ENCODE measurements around the gene PPTC7. TPM values are rescaled to one million over a fixed set of nuclear protein-coding genes. Genes with fewer than 3 reads are reported as not detected.
A peak's percentile ranks its signal among the peaks of the same experiment; 100 is the strongest.
"Not testable (repeated sequence)": the region's sequence is repeated elsewhere in the genome, so short reads cannot be mapped to it uniquely, and the experiment has no call there.

PPTC7 gene
- total and polyA plus RNA-seq, 2 experiments from 2014 or later: 8.1 to 11.8 TPM

GRCh38 chr12:110563702-110564470 lies 19.2 kb downstream of the PPTC7 start:
- Histone ChIP-seq H3K79me2 (peaks cover 99% of the 10 kb centered on the region), H3K27ac (peak overlapping the region; percentile 24), H3K4me2 (peak overlapping the region; percentile 21), H2AFZ (no peak overlapping the region), H3K4me1 (ENCODE audit: insufficient read depth) (peaks cover 16% of the 10 kb centered on the region), H3K4me3 (no peak overlapping the region), H3K9me2 (replicated peaks; ENCODE audit: insufficient read depth) (no peaks in the 10 kb centered on the region), H4K20me1 (ENCODE audit: insufficient read depth, poor library complexity, severe bottlenecking) (peaks cover 8% of the 10 kb centered on the region), H3K27me3 (no peaks in the 10 kb centered on the region), H3K9me3 (ENCODE audit: low read depth) (no peaks in the 10 kb centered on the region), H3K36me3 (replicated peaks; ENCODE audit: insufficient read depth, low read depth) (no peaks in the 10 kb centered on the region)
- no peak for TF ChIP-seq EZH2phosphoT487 (IDR thresholded peaks at IDR 0.05; ENCODE audit: low read depth, severe bottlenecking, unreplicated experiment)
- no peak for TF ChIP-seq CTCF (IDR thresholded peaks at IDR 0.05; ENCODE audit: poor library complexity)
- no peak for TF ChIP-seq EZH2 (IDR thresholded peaks at IDR 0.05; ENCODE audit: borderline replicate concordance)
- no peak for DNase-seq (ENCODE audit: low spot score)

- H3K9me2 ChIP-seq (replicated peaks; ENCODE audit: insufficient read depth); DNase-seq (ENCODE audit: low spot score); H3K4me3 ChIP-seq; H3K36me3 ChIP-seq (replicated peaks; ENCODE audit: insufficient read depth, low read depth); H3K9me3 ChIP-seq (ENCODE audit: low read depth); H2AFZ ChIP-seq; H3K27me3 ChIP-seq; H3K4me2 ChIP-seq; H3K27ac ChIP-seq: not testable (repeated sequence)
- 90% methylated on average over 5 of the region's 5 CpGs for WGBS (ENCODE audit: low lambda C conversion rate, missing lambda C conversion rate)
- Histone ChIP-seq H3K4me1 (ENCODE audit: insufficient read depth) (peaks cover 16% of the 10 kb centered on the region), H4K20me1 (ENCODE audit: insufficient read depth, poor library complexity, severe bottlenecking) (peaks cover 16% of the 10 kb centered on the region), H3K79me2 (peaks cover 100% of the 10 kb centered on the region)
Measured at GRCh38 chr12:110562386-110562785, 20.7 kb downstream of the PPTC7 start.

- H3K4me2 ChIP-seq: no peak overlapping the region
- no peak for DNase-seq (ENCODE audit: low spot score)
- no peak overlapping the region for H3K4me3 ChIP-seq
- H3K27me3 ChIP-seq: no peaks in the 10 kb centered on the region
- WGBS (ENCODE audit: low lambda C conversion rate, missing lambda C conversion rate): 92% methylated on average over 15 of the region's 15 CpGs
- H3K9me2 ChIP-seq (replicated peaks; ENCODE audit: insufficient read depth): no peaks in the 10 kb centered on the region
- no peak overlapping the region for H3K27ac ChIP-seq
- peaks cover 20% of the 10 kb centered on the region for H4K20me1 ChIP-seq (ENCODE audit: insufficient read depth, poor library complexity, severe bottlenecking)
- peaks cover 100% of the 10 kb centered on the region for H3K79me2 ChIP-seq
- TF ChIP-seq EZH2phosphoT487 (IDR thresholded peaks at IDR 0.05; ENCODE audit: low read depth, severe bottlenecking, unreplicated experiment) (no peak), CTCF (IDR thresholded peaks at IDR 0.05; ENCODE audit: poor library complexity) (no peak), EZH2 (IDR thresholded peaks at IDR 0.05; ENCODE audit: borderline replicate concordance) (no peak)
- no peak overlapping the region for H2AFZ ChIP-seq
- no peaks in the 10 kb centered on the region for H3K36me3 ChIP-seq (replicated peaks; ENCODE audit: insufficient read depth, low read depth)
- peaks cover 16% of the 10 kb centered on the region for H3K4me1 ChIP-seq (ENCODE audit: insufficient read depth)
- no peaks in the 10 kb centered on the region for H3K9me3 ChIP-seq (ENCODE audit: low read depth)
Measured at GRCh38 chr12:110561471-110562201, 21.5 kb downstream of the PPTC7 start.

GRCh38 chr12:110560946-110561345 lies 22.2 kb downstream of the PPTC7 start:
- DNase-seq (ENCODE audit: low spot score): no peak
- Histone ChIP-seq H3K27ac (no peak overlapping the region), H4K20me1 (ENCODE audit: insufficient read depth, poor library complexity, severe bottlenecking) (peaks cover 23% of the 10 kb centered on the region), H3K79me2 (peaks cover 100% of the 10 kb centered on the region), H3K9me3 (ENCODE audit: low read depth) (no peaks in the 10 kb centered on the region), H3K36me3 (replicated peaks; ENCODE audit: insufficient read depth, low read depth) (no peaks in the 10 kb centered on the region), H3K4me1 (ENCODE audit: insufficient read depth) (peaks cover 12% of the 10 kb centered on the region), H2AFZ (no peak overlapping the region), H3K4me3 (no peak overlapping the region), H3K27me3 (no peaks in the 10 kb centered on the region), H3K4me2 (no peak overlapping the region), H3K9me2 (replicated peaks; ENCODE audit: insufficient read depth) (no peaks in the 10 kb centered on the region)
- no peak for TF ChIP-seq EZH2phosphoT487 (IDR thresholded peaks at IDR 0.05; ENCODE audit: low read depth, severe bottlenecking, unreplicated experiment)
- TF ChIP-seq CTCF (IDR thresholded peaks at IDR 0.05; ENCODE audit: poor library complexity): no peak
- no peak for TF ChIP-seq EZH2 (IDR thresholded peaks at IDR 0.05; ENCODE audit: borderline replicate concordance)
- 73% methylated on average over 1 of the region's 1 CpG for WGBS (ENCODE audit: low lambda C conversion rate, missing lambda C conversion rate)

All from hepatocyte (in vitro differentiated cells).